GM12874 (cell line): ENCODE data around the gene EXOC8.

Experiments used
- TF ChIP-seq, protein P1 (sequence below): IDR thresholded peaks from 2 replicates; pipeline ENCODE4 v1.5.1; 2011; ENCODE audit warnings: low read depth, mild to moderate bottlenecking, control low read depth, low read length, moderate library complexity; ENCODE audit not compliant: insufficient read depth

Gene EXOC8

DNA sequence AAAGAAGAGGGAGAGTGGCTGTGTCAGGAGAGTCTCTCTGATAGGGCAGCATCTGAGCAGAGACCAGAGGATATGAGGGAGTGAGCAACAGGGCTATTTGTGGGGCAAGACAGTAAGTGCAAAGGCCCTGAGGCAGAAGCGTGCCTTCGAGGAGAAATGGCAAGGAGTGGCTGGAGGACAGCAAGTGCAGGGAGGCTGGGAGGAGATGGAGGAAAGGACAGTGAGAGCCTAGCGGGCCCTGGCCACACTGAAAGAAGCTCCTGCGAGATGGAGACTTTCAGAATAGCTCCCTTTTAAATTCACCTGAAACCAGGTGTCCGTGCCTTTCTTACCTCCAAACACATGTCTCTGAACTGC lies 25.2 kb downstream of the EXOC8 start:
- TF ChIP-seq, protein P1, sequence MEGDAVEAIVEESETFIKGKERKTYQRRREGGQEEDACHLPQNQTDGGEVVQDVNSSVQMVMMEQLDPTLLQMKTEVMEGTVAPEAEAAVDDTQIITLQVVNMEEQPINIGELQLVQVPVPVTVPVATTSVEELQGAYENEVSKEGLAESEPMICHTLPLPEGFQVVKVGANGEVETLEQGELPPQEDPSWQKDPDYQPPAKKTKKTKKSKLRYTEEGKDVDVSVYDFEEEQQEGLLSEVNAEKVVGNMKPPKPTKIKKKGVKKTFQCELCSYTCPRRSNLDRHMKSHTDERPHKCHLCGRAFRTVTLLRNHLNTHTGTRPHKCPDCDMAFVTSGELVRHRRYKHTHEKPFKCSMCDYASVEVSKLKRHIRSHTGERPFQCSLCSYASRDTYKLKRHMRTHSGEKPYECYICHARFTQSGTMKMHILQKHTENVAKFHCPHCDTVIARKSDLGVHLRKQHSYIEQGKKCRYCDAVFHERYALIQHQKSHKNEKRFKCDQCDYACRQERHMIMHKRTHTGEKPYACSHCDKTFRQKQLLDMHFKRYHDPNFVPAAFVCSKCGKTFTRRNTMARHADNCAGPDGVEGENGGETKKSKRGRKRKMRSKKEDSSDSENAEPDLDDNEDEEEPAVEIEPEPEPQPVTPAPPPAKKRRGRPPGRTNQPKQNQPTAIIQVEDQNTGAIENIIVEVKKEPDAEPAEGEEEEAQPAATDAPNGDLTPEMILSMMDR, result no peak

- TF ChIP-seq, protein P1, result no peak
Observed at GRCh38 chr1:231311720-231312431, 25.8 kb downstream of the EXOC8 start.

DNA sequence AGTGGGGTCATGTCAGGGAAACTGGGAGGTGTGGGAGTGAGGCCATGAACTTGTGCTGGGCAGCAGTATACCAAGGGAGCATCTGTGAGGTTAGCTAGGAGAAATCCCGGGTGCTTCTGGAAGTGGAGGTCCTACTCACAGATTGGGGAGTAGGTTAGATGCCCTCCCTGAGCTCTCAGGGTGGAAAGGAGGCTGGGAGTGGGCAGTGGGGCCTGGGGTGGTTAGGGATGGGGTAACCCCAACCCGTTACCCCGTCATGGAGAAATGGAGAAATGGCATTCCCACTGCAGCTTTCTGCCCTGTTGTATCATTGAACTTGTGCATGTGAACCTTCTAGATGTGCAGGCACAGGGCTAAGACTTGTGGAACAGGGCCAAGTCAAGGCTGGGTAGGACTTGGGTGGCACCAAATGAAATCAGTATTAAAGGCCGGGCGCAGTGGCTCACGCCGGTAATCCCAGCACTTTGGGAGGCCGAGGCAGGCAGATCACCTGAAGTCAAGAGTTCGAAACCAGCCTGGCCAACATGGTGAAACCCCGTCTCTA lies 27.2 kb downstream of the EXOC8 start:
- TF ChIP-seq, protein P1, result no peak

GRCh38 chr1:231301990-231302389 lies 35.7 kb downstream of the EXOC8 start:
- TF ChIP-seq, protein P1, result no peak

GRCh38 chr1:231295938-231296337 lies 41.7 kb downstream of the EXOC8 start:
- TF ChIP-seq, protein P1, result no peak

- TF ChIP-seq, protein P1, result no peak
Observed at GRCh38 chr1:231286603-231287002, 51.0 kb downstream of the EXOC8 start.

GRCh38 chr1:231284441-231284840 lies 53.2 kb downstream of the EXOC8 start:
- TF ChIP-seq, protein P1, result no peak
